ENCODE results near the gene PPP1R1B.
A peak's percentile ranks its signal among the peaks of the same experiment; 100 is the strongest.
"Not testable (repeated sequence)": the region's sequence is repeated elsewhere in the genome, so short reads cannot be mapped to it uniquely, and the experiment has no call there.

The PPP1R1B gene
- 0 to 2.2 (median 0) reads per million in 17 experiments for total RNA-seq

DNA sequence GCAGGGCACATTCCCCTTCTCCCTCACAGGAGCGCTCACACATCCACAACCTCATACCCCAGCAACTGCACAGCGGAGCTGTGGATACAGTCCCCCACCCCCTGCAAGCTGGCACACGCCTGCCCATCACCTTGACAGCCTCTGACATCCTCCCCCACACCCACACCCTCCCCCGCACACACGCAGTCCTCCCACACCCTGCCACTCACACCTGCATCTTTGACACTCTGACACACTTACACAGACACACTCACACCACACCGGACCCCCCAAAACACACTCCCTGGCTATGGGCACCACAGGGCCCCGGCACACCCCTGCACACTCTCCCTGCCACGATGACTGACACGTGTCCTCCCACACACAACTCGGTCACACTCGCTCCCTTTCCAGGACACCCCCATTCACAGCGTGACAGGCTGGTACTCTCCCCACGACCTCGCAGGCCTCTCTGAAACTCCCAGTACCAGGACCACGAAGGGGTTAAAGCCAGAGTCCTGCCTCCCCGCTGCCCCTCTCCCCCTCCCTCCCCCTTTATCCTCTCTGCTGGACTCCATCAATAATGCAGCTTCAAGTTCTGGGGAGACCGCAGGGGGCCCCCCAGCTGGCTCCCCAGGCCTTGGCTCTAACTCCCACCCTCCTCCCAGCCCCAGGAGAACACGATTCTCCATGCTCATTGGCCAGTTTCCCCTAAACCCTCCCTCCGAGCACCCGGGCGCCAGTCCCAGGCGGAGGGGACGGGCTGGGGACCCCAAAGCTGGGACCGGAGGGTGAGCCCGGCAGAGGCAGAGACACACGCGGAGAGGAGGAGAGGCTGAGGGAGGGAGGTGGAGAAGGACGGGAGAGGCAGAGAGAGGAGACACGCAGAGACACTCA lies at the start of gene PPP1R1B:
Gene PPP1R1B (plus strand): TSS at position 782 of the 876 bp plus-strand sequence. CDS start 441 bp downstream, outside the sequence.
- peak in 1 of 4 experiments; percentile 17 for DNase-seq

DNA sequence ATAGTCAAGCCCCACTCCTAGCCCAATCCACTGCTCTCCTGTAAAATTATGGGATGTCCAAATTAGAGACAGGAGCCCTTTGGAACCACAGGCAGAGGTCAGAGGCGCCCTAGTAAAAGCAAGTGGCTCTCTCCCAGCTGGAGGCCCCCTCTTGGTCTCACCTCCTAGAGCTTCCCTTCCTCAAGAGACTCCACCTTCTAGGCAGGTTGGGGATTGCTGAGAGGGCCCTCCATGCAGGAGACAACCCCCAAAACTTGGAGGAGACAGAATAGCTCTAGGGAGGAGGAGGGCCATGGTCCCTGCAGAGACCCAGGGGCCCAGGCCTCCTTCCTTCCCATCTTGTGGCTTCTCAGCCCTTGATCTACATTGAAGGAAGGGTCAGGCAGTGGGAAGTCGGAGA lies 48.5 kb upstream of the PPP1R1B start:
- no peak for DNase-seq

DNA sequence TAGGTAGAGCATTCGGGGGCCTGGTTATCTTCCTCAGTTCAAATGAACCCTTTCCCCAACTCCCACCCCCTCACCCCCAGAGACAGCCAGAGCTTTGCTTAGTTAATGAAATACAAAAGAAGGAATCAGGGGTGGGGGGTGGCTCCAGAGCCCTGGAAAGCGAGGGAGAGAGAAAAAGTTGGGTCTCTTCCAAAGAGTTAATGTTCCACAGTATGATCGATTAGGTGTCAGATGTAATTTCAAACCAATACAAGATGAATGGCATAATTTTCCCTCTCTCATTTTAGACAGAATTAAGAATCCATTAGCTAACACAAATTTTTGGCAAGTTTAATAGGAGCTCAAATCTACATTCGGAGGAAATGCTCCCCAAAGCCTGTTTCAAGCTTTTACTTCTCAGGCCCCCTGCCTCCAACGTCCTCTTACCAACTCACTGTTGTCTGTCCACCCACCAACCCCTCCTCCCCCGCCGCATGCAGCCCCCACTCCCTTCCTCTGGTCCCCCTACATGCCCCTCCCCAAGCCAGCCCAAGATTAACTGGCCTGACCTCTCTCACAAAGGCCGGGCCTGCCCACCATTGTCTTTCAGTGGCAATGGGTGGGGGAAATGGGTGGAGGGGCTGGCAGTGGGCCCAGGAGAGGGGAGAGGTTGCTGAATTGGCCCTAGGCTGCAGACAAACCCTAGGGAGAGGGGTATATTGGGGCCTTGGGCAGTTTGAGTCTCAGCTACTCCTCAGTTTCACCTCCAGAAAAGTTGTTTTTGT lies 47.3 kb upstream of the PPP1R1B start:
- no peak for DNase-seq

GRCh38 chr17:39580082-39580468 lies 46.7 kb upstream of the PPP1R1B start:
- DNase-seq, result no peak

- no peak for DNase-seq
These were observed 45.5 kb upstream of the PPP1R1B start for GRCh38 chr17:39581071-39581758.

DNA sequence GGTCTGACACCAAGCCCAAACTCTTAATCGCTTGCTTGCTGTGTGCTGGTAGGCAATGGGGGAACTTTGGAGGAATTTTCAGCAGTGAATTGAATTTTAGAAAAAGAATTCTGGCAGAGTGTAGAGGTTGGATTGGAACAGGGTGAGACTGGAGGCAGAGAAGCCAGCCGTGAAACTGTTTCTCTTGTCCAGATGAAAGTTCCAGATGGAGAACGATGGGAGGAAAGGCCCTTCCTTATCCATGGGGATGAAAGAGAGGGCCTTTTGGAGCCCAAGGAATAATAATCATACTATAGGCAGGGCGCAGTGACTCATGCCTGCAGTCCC lies 45.0 kb upstream of the PPP1R1B start:
- DNase-seq, result no peak

- no peak for DNase-seq
These were observed 44.1 kb upstream of the PPP1R1B start for GRCh38 chr17:39582658-39583057.

DNA sequence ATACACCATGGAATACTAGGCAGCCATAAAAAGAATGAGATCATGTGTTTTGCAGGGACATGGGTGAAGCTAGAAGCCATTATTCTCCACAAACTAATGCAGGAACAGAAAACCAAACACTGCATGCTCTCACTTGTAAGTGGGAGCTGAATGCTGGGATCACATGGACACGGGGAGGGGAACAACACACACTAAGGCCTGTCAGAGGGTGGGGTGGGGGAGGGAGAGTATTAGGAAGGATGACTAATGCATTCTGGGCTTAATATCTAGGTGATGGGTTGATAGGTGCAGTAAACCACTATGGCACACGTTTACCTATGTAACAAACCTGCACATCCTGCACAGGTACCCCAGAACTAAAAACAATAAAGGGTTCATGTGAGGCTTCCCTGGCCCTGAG lies 36.6 kb upstream of the PPP1R1B start:
- not testable (repeated sequence) for DNase-seq

DNA sequence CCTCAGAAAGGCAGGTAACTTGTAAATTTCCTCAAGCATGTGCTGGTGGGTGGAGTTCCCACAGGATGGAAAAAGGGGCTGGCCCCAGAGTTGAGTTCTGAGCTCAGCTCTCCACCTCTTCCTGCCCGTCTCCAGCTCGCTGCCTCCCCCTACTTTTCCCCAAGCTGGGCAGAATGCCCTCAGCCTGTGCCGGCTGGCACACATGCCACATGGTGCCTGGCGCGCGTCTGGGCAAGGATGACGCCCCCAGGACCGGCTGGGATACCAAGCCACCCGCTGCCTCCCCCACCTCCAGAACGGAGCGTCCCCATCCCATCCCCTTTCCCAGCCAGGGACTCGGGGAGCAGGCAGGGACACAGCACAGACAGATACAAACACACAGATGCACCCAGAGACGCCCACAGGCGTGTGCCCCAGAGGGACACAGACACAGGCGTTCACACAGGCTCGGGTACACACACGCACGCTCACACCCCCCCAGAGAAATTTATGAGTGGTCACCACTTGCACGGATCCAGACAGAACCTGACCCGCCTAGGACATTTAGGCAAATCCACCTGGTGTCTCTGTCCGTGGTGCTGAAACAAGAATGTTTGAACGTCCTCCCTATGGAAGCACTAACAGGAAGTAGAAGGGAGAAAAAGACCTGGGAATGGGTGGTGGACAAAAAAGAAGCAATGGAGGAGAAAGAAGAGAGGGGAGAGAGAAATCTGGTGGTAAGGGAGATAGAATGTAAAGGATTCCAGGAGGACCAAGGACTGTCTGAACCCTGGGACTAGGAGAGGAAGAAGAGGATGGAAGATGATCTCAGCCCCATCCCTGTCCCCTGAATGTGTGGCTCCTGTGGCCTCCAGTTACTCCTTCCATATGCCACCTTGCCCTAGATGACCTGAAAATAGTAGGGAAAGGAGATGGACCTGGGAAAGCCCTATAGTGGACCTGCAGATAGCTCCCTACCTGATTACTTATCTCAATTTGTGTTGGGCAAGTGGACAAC lies 34.5 kb upstream of the PPP1R1B start:
- peak; percentile 23 to 54 (median 40) for DNase-seq

- no peak for DNase-seq
These were observed 33.4 kb upstream of the PPP1R1B start for GRCh38 chr17:39593371-39593770.

GRCh38 chr17:39595294-39595693 lies 31.5 kb upstream of the PPP1R1B start:
- DNase-seq, result no peak

DNA sequence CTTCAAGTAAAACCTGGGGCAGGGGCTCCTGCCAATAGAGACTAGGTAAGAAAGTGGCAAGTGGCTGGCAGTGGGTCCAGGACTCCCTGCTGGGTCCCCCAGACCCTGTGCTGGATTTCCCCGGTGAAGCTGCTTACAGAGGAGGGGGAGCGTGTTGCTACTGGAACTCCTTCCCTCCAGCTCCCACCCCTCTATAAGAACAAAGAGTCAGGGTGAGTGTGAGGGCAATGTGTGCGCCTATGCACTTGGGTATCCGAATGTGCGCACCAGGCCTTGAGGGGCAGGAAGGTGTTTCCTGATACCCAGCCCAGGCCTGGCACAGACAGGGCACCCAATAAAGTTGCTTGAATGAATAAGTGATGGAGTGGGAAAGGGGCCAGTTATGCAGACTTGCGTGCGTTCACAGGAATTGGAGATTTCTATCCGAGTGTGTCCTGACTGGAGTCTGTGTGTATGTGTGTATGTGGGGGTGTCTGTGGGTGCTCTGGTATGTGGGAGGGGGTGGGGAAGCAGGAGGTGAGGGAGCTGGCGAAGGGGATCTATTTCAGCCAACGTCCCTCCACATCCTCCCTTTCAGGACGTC lies 30.7 kb upstream of the PPP1R1B start:
- DNase-seq, result no peak

DNA sequence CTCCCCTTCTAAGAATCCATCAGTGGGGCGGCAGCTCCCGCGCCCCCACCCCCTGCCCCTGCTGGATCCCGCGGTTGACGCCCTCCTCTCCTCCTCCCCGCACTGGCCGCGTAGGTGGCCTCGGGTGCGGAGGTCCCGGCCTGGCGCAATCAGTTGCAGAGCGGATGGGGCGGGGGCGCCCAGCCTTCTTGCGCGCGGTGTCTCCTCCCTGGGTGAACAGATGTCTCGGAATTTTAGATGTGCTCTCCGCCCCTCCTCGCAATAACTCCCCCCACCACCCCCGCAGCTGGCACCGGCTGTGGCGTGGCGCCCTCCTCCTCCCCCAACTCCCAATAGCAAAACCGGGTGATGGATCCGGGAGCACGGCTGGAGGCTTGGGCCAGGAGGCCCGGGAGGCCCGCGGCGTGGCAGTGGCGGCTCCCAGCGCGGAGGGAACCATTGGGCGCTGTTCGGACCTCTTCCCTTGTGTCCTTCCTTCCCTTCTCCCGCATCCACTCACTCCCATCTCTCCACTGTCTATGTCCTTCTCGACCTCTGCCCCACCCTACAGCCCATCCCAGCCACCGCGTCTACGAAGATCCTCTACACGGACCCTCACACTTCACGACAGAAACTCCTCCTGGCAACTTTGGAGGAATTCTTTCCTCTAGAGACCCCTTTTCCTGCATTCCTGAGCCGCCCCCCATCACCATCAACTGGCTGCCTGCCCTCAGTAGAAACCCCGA lies 30.0 kb upstream of the PPP1R1B start:
- DNase-seq, result no peak

- no peak for DNase-seq
These were observed 29.2 kb upstream of the PPP1R1B start for GRCh38 chr17:39597372-39598046.

DNA sequence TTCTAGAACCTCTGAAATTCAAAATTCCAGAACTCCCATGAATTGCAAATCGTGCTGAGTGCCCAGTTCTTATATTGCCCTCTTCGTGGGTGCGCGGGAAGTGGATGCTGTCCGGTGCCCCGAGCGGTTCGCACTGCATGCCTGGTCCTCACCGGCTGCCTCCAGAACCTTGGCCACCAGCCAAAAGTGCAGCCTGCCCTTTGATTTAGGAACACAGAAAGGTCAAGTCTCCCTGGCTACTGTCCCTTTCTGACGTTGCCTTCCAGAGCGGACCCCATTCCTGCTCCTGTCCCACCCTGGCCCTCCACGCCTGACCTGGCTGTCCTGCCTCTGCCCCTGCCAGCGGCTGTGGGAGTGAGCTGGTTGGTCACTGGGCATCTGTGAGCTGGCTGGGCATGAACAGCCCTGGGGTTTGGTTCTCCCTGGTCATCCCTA lies 28.7 kb upstream of the PPP1R1B start:
- DNase-seq, result peak in 1 of 4 experiments; percentile 21

DNA sequence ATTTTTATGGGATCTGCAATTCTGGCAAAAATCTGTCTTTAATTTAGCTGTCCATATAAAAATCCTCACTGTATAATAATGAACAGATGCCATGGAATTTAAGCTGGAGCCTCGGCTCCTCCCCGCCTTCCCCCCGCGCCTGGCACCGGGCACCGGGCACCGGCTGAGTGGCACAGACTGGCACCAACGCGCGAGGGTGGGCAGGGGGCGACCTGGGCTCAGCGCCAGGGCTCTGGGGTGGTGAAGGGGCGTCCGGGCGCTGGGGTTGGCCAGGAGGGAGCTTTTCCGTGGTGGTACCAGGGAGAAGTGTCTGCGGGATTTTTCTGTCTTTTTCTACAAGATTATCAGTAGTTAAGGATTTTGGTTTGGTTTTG lies 28.1 kb upstream of the PPP1R1B start:
- DNase-seq, result no peak

GRCh38 chr17:39599004-39599664 lies 27.6 kb upstream of the PPP1R1B start:
- DNase-seq, result peak in 1 of 4 experiments; percentile 25

GRCh38 chr17:39599665-39600231 lies 27.0 kb upstream of the PPP1R1B start:
- DNase-seq, result peak in 2 of 4 experiments; percentile 25 to 46
